Measurements from ENCODE around the gene NTN3.

DNA sequence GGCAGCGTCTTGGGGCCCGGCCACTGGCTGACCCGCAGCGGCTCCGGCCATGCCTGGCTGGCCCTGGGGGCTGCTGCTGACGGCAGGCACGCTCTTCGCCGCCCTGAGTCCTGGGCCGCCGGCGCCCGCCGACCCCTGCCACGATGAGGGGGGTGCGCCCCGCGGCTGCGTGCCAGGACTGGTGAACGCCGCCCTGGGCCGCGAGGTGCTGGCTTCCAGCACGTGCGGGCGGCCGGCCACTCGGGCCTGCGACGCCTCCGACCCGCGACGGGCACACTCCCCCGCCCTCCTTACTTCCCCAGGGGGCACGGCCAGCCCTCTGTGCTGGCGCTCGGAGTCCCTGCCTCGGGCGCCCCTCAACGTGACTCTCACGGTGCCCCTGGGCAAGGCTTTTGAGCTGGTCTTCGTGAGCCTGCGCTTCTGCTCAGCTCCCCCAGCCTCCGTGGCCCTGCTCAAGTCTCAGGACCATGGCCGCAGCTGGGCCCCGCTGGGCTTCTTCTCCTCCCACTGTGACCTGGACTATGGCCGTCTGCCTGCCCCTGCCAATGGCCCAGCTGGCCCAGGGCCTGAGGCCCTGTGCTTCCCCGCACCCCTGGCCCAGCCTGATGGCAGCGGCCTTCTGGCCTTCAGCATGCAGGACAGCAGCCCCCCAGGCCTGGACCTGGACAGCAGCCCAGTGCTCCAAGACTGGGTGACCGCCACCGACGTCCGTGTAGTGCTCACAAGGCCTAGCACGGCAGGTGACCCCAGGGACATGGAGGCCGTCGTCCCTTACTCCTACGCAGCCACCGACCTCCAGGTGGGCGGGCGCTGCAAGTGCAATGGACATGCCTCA is 773 bp downstream of the NTN3 start:
- no peak for TF ChIP-seq CTCF (conservative IDR thresholded peaks at IDR 0.05)
- no peak for TF ChIP-seq ZFX (IDR thresholded peaks at IDR 0.05)

Measured in C4-2B (cell line).